Stimulated activated CD4-positive, alpha-beta T cell treated with anti-CD3 and anti-CD28 coated beads, TNF-alpha, amount 100 ng/mL, for 48 hours (primary cell): ENCODE results near the gene HLA-DRB1.
"Not testable (repeated sequence)": the region's sequence is repeated elsewhere in the genome, so short reads cannot be mapped to it uniquely, and the experiment has no call there.

Experiments used
- DNase-seq, 3 donors: peaks; one replicate each; pipeline ENCODE4 v3.0.0-alpha.2; 2020; ENCODE audit warnings: low read depth in 3 of 3

HLA-DRB1 gene

DNA sequence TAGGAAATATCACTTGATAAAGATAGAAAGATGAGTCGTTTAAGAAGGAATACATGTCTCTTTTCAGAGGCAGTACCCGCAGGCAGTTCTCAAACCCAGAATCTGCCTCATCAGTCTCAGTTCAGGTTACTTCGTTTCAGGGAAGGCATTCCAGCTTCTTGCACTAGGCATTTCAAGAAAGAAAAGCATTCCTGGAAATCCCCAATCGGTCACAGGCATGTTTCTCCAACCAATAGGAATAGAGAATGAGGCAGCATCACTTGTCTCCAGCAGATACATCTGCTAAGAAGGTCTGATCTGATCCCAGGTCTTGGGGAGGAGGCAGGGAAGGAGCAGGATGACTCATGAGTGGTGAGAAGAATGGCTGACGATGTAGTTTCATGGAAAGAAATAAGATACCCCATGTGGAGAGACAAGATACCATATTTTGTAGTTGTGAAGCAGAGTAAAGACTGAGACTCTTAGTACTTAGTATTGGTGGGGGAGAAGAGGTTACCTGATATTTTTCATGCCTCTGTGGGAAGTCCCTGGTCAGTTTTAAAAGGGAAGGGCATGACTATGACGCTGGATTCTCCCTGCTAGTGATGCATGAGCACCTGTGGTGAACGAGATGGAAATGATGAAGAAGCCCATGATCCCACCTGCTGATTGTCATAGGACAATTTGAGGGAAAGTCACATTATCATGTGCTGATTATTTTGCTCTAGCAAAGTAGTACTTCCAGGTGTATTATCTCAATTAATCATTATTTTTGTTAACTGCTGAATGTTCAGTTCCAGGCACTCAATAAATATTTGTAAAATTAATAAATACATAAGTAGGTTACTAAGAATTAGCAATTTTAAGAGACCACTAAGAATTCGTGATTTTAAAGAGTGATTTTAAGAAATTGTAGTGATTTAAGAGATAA, 20.3 kb upstream of the HLA-DRB1 start:
- peak in 1 of 3 donors; percentile 28 for DNase-seq

DNA sequence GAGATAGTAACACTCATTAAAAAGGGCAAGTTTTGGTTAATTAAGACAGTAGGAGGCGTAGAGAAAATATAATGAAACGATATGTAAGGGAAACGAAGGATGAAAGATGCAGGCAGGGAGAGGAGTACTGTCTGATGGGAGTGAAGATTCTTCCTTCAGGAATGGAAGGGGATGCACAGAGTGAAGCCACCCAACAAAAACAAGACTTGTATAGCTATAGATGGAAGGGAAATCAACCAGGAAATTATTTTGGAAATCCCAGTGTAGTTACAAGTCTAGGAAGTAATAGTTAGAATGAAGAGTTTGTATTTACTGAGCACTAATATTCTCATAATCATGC, 19.7 kb upstream of the HLA-DRB1 start:
- no peak for DNase-seq

DNA sequence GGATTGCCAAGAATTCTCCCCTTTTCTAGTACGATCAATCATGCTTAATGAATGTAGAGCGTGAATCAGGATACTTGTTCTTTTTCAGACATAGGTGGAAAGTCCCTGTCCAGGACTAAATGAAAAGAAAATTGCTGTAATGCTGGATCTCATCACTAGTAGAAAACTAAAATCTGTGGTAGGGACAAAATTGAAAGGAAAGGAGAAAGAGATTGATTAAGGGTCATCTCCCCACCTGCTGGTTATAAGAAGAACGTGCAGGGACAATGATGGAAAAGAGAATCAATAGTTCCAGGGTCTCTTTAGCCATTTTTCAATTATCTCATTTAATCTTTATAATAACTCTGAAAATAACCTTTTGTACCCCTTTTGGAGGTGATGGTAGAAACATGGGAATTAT, 18.7 kb upstream of the HLA-DRB1 start:
- DNase-seq = no peak

DNA sequence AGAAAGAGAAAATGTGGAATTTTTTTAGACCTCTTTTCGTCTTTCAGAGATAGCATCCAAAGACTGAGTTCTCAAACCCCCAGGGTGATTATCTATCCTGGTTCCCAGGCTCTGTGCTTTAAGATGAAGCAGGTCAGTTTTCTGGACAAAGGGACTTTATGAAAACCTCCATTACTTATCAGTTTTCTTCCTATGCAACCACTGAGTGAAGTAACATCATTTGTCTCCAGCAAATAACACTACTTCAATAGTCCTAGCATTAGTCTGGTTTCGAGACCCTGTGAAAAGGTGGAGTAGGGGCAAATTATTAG, 18.3 kb upstream of the HLA-DRB1 start:
- DNase-seq = no peak

DNA sequence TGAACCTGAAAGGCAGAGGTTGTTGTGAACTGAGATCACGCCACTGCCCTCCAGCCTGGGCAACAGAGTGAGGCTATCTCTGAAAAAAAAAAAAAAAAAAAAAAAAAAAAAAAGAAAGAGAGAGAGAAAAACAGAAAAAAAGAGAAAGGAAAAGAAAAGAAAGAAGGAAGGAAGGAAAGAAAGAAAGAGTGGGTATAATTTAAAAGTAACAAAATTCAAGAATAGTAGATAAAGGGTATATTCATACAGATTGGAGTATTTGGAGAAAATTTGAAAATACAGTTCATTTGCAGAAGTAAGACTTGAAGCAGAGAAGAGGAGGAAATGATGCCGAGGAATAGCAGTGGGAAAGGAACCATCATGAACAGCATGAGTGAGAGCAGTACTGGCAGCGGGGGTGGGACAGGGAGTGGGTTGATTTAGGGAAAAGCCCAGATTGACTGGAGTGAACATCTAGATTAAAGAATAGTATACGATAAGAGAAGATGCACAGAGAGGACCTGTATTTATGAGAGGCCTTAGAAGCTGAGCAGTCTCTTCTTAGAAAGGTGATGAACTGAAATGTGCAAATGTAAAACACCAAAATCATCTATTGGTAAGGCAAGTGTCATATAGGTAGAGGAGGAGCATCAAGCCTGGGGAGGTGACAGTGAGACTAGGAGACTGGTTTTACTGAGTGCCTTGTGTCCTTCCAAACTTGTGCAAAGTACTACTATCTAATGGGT, 17.8 kb upstream of the HLA-DRB1 start:
- DNase-seq = no peak

DNA sequence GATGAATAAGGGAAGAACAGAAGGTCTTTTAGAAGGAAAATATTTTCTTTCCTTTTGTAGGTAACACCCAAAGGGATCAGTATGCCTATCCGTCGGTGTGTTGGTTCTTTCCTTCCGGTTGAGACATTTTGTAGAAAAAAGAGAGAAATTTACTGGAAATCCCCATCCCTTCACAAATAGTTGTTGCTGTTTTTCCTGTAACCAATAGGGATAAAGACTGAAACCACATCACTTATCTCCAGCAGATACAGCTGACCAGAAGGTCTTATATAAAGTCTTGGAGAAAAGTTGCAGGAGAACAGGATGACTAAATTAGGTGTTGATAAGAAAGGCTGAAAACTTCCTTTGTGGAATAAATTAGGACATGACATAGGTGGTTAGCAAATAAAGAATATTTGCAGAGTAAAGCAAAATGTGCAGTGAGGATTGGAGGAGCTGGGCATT, 14.8 kb upstream of the HLA-DRB1 start:
- no peak for DNase-seq

DNA sequence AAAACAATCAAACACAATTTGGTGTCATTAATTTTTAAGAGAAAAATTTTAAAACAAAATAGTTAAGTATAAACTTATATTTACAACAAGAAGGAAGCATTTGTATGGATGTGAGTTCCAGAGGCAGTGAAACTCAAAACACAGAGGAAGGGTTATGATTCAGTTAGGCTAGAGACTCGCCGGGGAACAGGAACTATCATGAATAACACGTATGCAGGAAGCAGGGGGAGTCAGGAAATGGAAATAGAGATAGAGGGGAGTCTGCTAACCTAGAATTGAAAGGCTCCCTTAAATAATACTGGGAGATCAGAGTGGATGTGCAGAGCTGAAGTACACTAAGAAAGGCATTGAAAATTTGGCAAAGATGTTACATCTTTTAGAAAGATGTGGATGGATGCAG, 14.2 kb upstream of the HLA-DRB1 start:
- DNase-seq = no peak

DNA sequence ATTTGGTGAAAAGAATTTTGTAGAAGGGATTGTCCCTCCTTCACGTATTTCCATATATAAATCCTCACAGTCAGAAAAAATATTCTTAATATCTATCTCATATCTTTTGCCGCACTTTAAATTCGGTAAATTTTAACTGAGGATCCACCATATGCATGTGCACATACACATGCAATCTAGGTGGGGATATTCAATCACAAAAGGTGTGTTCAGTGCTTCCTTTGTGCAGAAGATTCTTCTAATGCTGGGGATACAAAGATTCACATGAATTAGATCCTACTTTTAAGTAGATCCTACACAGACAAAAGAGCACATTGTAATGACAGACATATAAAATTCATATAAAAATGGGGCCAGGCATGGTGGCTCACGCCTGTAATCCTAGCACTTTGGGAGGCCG, 13.6 kb upstream of the HLA-DRB1 start:
- no peak for DNase-seq

DNA sequence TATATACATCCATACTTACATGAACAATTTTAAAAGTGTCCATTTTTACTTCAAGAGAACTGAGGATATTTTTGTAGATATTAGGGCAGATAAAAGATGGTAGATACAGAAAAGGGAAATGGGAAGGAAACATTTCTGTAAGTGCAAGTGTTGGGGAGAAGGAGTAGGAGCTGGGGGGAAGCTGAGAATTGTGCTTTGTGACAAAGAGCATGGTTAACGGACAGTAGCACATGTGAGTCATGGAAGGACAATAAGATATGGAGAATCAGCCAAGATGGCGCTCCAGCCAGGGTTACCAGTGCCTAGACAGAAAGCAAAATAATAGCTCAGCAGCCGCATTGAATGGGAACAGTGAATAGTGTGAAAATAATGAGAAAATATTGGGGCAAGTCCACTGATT, 12.7 kb upstream of the HLA-DRB1 start:
- DNase-seq = no peak

DNA sequence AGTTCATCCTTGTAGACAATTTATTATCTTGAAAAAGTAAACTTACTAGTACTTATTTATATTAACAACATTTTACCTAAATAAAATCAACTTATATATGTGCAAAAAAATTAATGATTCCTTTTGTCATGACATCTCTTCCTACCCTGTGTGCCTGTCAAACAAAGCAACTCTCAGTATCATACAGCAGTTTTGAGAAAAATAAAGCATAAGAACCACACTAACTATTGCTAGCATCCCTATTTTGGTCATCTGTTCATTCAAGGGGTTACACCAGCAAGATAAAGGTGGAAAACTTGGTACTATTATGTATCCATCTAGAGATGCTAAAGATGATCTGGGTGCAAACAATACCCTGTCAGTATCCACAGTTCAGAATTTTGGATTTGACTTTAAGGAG, 7.4 kb upstream of the HLA-DRB1 start:
- no peak for DNase-seq

DNA sequence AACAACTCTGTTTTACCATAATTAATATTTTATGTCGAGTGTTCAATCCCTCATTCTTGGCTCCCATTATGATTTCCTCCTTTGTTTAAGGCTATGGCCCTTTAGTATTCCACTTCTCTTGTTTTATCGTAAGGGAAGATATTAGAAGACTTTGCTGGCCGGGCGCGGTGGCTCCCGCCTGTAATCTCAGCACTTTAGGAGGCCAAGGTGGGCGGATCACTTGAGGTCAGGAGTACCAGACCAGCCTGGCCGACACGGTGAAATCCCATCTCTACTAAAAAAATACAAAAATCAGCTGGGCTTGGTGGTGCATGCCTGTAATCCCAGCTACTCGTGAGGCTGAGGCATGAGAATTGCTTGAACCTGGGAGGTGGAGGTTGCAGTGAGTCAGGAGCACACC, 1.1 kb upstream of the HLA-DRB1 start:
- not testable (repeated sequence) for DNase-seq

DNA sequence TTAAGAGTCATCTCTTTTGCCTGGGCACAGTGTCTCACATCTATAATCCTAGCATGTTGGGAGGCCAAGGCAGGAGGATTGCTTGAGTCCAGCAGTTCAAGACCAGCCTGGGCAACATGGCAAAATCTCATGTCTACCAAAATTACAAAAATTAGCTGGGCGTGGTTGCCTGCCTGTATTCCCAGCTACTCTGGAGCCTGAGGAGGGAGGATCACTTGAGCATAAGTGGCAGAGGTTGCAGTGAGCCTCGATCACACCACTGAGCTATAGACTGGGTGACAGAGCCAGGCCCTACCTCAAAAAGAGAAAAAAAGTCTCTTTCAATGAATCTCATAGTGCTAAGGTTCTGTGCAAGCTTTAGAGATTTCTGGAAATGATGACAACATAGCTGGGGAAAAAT, 1.5 kb downstream of the HLA-DRB1 start:
- DNase-seq = no peak

DNA sequence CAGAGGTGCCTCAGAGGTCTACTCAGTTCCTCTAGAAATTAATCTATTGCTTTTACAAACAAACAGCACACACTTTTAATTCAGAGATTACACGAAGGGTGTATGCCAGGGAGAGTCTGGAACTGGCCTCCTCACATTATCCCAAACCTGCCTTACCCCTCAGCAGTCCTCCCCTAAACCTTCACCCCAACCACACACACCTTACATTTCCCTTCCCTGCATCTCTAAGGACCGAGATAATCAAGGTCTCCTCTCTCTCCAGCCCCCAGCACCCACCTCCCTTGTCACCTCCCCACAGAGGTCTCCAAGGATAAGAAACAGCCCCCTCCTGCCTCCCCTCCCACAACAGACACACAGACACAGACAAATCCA, 6.1 kb downstream of the HLA-DRB1 start:
- DNase-seq = no peak

DNA sequence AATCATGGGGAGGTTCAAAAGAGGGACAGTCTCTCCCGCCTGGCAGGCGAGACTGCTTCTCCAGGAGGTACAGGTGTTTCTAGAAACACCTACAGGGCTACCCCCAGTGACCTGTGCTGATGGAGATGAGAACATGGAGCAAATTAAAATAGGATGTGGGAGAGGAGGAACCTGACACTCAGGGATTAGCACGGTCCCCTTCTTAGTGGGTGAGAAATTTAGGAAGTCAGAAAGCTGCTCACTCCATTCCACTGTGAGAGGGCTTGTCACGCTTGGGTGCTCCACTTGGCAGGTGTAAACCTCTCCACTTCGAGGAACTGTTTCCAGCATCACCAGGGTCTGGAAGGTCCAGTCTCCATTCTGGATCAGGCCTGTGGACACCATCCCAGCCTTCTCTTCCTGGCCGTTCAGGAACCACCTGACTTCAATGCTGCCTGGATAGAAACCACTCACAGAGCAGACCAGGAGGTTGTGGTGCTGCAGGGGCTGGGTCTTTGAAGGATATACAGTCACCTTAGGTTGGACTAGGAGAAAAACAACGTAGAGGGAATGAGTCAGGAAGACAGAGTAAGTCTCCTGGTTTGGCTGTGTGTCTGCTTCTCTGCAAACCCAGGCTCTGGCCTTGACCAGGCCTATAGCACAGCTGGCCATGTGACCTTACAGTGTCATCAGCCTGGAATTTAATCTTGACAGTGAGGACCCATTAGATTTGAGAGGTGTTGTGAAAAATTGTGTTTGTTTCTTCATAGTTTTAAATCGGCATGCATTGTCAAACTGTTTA, 8.1 kb downstream of the HLA-DRB1 start:
- no peak for DNase-seq

DNA sequence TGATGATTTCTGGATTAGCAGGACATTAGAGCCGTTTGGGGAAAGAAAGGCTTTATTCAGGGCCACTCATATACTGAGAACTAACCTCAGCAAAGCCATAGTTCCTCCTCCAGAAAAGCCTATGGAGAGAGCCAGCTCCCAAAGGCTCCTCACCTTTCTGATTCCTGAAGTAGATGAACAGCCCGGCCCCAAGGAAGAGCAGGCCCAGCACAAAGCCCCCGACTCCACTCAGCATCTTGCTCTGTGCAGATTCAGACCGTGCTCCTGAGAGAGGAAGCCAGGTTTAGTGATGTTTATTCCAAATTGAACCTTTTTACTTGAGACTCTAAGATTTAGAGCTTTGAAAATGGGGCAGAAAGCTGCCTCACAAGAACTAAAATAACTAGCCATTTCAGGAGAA, 9.1 kb downstream of the HLA-DRB1 start:
- no peak for DNase-seq

DNA sequence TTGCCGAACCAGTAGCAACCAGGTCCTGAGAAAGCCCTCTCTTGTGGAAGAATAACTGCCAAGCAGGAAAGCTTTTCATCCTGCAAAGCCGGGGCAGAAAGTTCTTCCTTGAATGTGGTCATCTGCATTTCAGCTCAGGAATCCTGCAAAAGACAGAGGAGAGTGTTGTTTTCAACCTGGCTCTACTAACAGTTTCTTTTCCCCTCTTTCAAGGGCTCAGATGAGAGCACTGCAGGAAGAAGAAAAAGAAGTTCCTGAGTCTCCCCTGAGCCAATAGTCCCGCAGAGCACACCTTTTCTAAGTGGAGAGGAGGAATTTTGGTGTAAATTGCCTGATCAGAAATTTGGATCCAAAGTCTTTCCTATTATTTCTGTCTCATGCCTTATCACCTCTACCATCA, 10.7 kb downstream of the HLA-DRB1 start:
- DNase-seq = no peak

DNA sequence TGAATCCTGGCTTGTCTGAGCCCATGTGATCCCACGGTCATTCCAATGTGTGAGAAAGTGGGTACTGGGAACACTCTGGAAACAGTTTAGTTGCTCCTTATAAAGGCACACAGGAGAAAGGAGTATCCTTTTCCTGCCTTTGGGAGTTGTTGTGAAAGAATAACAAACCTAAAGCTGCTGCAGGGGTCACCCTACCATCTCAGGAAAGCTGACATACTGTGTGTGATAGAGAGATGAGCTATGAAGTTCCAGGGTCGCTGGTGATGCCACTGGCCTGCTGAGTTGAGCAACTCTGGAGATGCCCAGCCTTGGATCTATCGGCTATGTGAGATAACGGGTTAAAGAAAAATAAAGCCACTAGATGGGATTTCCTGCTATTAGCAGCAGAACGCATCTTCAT, 12.2 kb downstream of the HLA-DRB1 start:
- DNase-seq = not testable (repeated sequence)

DNA sequence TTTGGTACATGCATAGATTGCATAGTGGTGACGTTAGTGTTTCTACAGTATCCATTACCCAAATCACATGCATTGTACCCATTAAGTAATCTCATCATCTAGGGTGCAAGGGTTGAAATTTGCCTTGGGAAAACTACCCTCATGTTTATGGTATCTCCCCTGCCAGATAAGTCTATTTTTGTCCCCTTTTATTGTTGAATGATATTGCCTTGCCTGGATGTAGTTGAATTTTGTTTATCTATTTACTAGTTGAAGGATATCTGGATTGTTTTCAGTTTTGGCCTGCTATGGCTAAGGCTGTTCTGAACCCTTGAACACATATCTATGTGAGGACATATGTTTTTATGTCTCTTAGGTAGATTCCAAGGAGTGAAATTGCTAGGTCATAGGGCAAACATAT, 13.4 kb downstream of the HLA-DRB1 start:
- DNase-seq = no peak

DNA sequence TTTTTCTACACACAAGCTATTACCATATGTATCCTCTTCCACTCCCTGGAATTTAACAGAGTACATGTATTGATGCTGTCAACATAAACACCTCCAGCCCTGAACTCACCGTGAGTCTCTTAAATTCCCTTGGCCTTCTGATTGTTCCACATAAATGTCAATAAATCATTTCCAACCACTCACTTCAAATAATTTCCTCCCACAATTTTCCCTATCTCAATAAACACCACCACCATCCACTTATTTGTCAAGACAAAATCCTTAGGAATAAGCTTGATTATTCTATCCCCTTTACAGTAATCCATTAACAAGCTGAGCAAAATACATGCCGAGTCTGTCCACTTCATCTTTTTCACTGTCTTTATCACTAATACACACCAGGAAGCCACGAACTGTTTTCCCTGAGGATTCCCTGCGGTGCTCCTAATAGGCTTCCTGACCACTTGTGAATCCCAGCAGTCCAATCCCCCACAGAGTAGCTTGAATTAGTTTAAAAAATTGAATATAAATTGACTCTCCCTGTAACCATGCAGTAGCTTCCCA, 19.2 kb downstream of the HLA-DRB1 start:
- DNase-seq = no peak

DNA sequence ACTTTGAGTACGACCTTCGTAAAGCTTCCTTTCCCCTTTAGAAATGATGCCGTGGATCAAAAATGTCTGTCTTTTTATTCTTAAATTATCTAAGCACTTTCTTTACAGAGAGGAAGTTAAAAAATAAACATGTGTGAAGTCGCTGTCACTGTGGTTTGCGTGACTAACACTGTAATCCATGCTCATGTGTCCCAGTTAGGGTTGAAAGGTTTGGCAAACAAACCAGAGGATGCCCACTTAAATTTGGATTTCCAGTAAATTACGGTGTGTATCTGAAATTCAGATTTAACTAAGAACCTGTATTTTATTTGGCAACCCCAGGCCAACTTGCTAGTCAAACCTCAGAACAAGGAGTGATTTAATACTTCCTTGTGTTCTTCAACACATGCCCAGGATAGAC, 21.1 kb downstream of the HLA-DRB1 start:
- no peak for DNase-seq

DNA sequence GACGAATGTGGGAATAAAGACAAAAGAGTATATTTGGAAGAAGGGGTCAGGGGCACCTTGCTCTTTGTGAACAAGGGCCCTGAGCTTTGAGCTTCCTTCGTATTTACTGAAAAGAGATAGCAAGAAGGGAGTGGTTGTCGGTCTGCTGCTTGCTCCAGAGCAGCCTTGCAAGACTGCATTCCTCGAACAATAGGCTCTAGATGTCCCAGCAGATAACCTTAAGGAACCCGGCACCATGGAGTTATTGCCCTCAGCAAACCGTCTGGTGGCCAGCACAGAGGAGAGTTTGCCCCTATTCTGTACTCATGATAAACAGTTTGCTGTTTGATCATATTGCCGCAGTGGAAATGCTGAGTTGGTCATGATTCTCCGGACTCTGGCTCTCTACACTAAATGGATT, 22.7 kb downstream of the HLA-DRB1 start:
- no peak for DNase-seq

DNA sequence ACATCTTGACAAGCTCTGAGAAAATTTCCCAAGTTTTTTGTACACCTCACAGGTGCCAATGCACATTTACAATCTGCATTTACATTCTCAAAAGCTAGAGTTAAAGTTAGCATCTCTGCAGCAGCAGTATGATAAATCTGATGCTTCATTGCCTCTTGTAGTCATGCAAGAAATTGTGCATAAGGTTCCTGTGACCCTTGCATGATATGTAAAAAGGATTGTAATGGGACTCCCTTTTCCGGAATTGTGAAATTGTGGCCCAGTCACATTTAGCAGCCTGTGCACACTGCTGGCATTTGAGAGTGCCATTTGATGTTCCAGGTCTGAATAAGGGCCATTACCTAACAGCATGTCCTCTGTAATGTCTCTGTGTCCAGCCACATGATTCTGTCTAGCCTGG, 24.1 kb downstream of the HLA-DRB1 start:
- no peak for DNase-seq
